ENCODE results near the gene MIOX. TPM values are rescaled to one million over a fixed set of nuclear protein-coding genes. Genes with fewer than 3 reads are reported as not detected.

The MIOX gene
- total RNA-seq, 4 donors from 2014 or later: not detected

DNA sequence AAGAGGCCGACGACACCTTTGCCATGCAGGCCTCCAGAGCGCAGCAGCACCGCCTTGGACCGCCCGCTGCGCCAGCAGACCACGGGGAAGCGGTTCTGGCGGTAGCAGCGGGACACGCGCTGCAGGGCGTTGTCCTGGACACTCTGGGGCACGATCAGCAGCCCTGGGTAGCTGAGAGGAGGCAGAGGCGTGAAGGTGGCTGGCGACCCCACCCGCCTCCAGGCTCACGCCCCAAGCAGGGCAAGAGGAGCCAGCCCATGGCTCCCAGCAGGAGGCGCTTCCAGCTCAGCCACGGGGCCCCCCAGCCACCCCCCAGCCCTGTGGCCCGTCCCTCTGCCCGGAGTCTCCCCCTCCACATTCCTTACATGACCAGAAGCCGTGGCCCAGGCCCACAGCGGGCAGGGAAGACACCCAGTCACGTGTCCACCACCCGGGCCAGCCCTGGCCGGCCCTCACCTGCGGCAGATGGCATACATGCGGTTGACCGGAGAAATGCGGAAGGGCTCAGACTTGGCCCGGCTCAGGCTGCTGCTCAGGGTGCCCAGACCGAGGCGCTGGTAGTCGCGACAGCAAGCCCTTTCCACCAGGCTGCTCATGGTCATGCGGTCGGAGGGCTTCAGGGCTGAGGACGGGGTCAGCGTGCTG is 27.0 kb upstream of the MIOX start:
- no peak overlapping the region for H3K4me3 ChIP-seq (ENCODE audit: low read depth, poor library complexity, severe bottlenecking)
- TF ChIP-seq CTCF (IDR thresholded peaks at IDR 0.05) (no peak), POLR2A (IDR thresholded peaks at IDR 0.05) (no peak)
- WGBS, 2 donors: 91 to 97% methylated on average over 19 to 29 of the region's 41 CpGs
- intact Hi-C loops (cut with DNase I; ENCODE audit: low total_unique reads): no loop called here
- DNase-seq (ENCODE audit: low spot score in 2 of 2): no peak

- intact Hi-C loops (cut with DNase I; ENCODE audit: low total_unique reads): no loop called here
- H3K4me3 ChIP-seq (ENCODE audit: low read depth, poor library complexity, severe bottlenecking): no peak overlapping the region
- peak in 1 of 2 donors; percentile 45 for DNase-seq (ENCODE audit: low spot score in 2 of 2)
- TF ChIP-seq POLR2A (IDR thresholded peaks at IDR 0.05): no peak
- TF ChIP-seq CTCF (IDR thresholded peaks at IDR 0.05): no peak
- WGBS, 2 donors: 64 to 75% methylated on average over 17 of the region's 17 CpGs
Observed at GRCh38 chr22:50460938-50461337, 25.7 kb upstream of the MIOX start.

DNA sequence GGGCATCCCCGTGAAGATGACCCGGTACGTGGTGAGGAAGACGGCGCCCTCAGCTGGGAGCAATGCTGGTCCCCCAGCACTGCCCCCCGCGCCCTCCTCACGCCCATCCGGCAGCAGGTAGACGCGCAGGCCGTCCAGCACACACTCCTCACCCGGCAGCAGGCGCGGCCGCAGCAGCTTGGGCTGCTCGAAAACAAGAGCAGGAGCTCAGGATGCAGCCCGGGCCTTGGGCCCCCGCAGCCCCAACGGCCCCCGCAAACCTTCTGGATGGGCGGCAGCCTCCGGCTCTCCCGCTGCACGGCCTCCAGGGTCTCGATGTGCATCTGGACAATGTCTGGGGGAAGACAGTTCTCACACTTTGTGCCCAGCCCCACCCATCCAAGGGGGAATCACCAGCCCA is 25.1 kb upstream of the MIOX start:
- no peak for DNase-seq (ENCODE audit: low spot score in 2 of 2)
- H3K4me3 ChIP-seq (ENCODE audit: low read depth, poor library complexity, severe bottlenecking): no peak overlapping the region
- intact Hi-C loops (cut with DNase I; ENCODE audit: low total_unique reads): no loop called here
- WGBS, 2 donors: 94 to 95% methylated on average over 17 to 23 of the region's 26 CpGs
- TF ChIP-seq CTCF (IDR thresholded peaks at IDR 0.05): no peak
- TF ChIP-seq POLR2A (IDR thresholded peaks at IDR 0.05): no peak

- intact Hi-C loops (cut with DNase I; ENCODE audit: low total_unique reads): no loop called here
- 85 to 94% methylated on average over 17 to 21 of the region's 30 CpGs for WGBS, 2 donors
- no peak for DNase-seq (ENCODE audit: low spot score in 2 of 2)
- no peak for TF ChIP-seq CTCF (IDR thresholded peaks at IDR 0.05)
- H3K4me3 ChIP-seq (ENCODE audit: low read depth, poor library complexity, severe bottlenecking): no peak overlapping the region
Observed at GRCh38 chr22:50461979-50462540, 24.6 kb upstream of the MIOX start.

DNA sequence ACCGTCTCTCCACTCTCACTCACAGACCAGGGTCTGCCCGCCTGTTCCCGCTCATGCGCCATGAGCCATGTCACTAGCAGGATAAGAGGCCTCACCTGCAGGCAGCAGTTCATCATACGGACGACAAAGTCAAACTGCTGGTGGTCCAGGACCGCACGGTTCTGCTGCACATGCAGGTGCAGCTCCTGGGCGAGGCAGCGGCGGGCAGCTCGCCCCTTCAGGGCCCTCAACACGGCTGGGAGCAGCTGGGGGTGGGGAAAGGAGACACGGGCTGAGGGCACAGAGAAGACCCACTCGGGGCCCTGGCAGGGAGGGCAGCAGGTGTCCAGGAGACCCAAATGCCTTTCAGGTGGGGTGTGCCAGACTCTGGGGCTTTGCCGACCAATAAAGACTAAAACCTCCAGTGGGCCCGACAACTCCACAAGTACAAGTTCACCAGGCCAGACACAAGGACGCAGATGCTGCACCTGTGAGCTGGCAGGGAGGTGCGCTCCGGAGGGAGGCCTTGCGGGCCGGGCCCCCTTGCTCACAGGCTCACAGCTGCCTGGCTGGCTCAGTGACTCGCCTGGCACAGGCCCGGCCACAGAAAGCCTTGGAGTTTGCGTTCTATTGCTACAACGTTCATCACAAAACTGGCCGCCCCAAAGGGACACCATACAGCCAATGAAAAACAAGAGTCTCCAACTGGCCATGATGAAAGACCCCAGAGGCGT is 23.3 kb upstream of the MIOX start:
- no peak for TF ChIP-seq CTCF (IDR thresholded peaks at IDR 0.05)
- no peak for DNase-seq (ENCODE audit: low spot score in 2 of 2)
- 89 to 91% methylated on average over 22 to 27 of the region's 28 CpGs for WGBS, 2 donors

More for the DNA sequence above, 23.3 kb upstream of the MIOX start:
- intact Hi-C loops (cut with DNase I; ENCODE audit: low total_unique reads): no loop called here
- H3K4me3 ChIP-seq (ENCODE audit: low read depth, poor library complexity, severe bottlenecking): no peak overlapping the region

All from lower leg skin (tissue), 4 donors.